GM12878 (cell line): ENCODE results near the gene STAG1. TPM values are rescaled to one million over a fixed set of nuclear protein-coding genes. Genes with fewer than 3 reads are reported as not detected.
A peak's percentile ranks its signal among the peaks of the same experiment; 100 is the strongest.

Experiments used
- ATAC-seq: fragments of 200-7000 bp; cut with Tn5 transposase; 3 replicates; pipeline ENCODE4 v1.9.1; 2020; ENCODE audit warnings: mild to moderate bottlenecking, moderate library complexity
- BruUV-seq: library from RNA; stranded (reverse); fragments of 400-500 nt; replicated peaks from 2 replicates; lab custom pipeline; 2021; lab: Mats Ljungman, UMichigan
- CTCF ChIA-PET: fragments of 300-600 bp; sonication (Branson Sonifier 250); formaldehyde crosslinking; extraction: SDS; loops from one replicate; lab custom pipeline; 2021; ENCODE audit warnings: inconsistent platforms; lab: Yijun Ruan, JAX
- POLR2A ChIA-PET: fragments of 350-600 bp; formaldehyde crosslinking; extraction: SDS; loops from one replicate; lab custom pipeline; 2021; ENCODE audit warnings: inconsistent platforms; lab: Charles Lee
- RAD21 ChIA-PET: fragments of 300-600 bp; sonication (Branson Sonifier 250); formaldehyde crosslinking; loops from one replicate; lab custom pipeline; 2023; ENCODE audit warnings: antibody characterized with exemption; ENCODE audit not compliant: unreplicated experiment; lab: Charles Lee
- SMC1A ChIA-PET: fragments of 300-600 bp; sonication (Branson Sonifier 250); formaldehyde crosslinking; loops from one replicate; lab custom pipeline; 2023; ENCODE audit not compliant: unreplicated experiment, uncharacterized antibody; lab: Charles Lee
- DNase-seq: peaks from one replicate; pipeline ENCODE4 v3.0.0-alpha.2; 2011; ENCODE audit warnings: low read depth, low spot score
- FAIRE-seq: peaks from 3 replicates; lab custom pipeline; 2011; peaks lifted over from hg19 to GRCh38; lab: Jason Lieb, UNC
- H2AFZ ChIP-seq: 2 replicates; pipeline ENCODE4 v1.6.0; 2011; ENCODE audit warnings: low read depth, low read length, control low read depth; ENCODE audit not compliant: control insufficient read depth
- H3K27ac ChIP-seq: 2 replicates; pipeline ENCODE4 v1.5.1; 2011; ENCODE audit warnings: control low read depth; ENCODE audit not compliant: control insufficient read depth, insufficient read depth
- H3K27me3 ChIP-seq, 2 experiments: replicated peaks in 1 of 2; 2 replicates each; pipeline versions ENCODE4 v1.6.0 to v1.6.1; 2011; ENCODE audit warnings: low read length in 1 of 2; ENCODE audit not compliant: control insufficient read depth in 2 of 2, insufficient read depth in 2 of 2
- H3K36me3 ChIP-seq, 2 experiments: 2 replicates each; pipeline ENCODE4 v1.5.1; 2011; ENCODE audit warnings: low read length in 1 of 2; ENCODE audit not compliant: control insufficient read depth in 2 of 2, insufficient read depth in 2 of 2
- H3K4me1 ChIP-seq: 2 replicates; pipeline ENCODE4 v1.6.1; 2011; ENCODE audit warnings: mild to moderate bottlenecking, low read length, moderate library complexity, mixed read lengths; ENCODE audit not compliant: control insufficient read depth, insufficient read depth
- H3K4me2 ChIP-seq: 2 replicates; pipeline ENCODE4 v1.6.0; 2011; ENCODE audit warnings: control low read depth; ENCODE audit not compliant: control insufficient read depth, insufficient read depth
- H3K4me3 ChIP-seq: fragments of 200-600 bp; sonication (generic); 2 replicates; pipeline ENCODE4 v1.5.1; 2016
- H3K79me2 ChIP-seq: 2 replicates; pipeline ENCODE4 v1.6.0; 2011; ENCODE audit warnings: low read length; ENCODE audit not compliant: control insufficient read depth, insufficient read depth
- H3K9ac ChIP-seq: 2 replicates; pipeline ENCODE4 v1.8.0; 2011; ENCODE audit warnings: low read length, control low read depth, mixed read lengths; ENCODE audit not compliant: control insufficient read depth, insufficient read depth
- H3K9me3 ChIP-seq: replicated peaks from 3 replicates; pipeline ENCODE4 v1.5.1; 2011; ENCODE audit warnings: mild to moderate bottlenecking, low read length; ENCODE audit not compliant: control insufficient read depth, insufficient read depth
- H4K20me1 ChIP-seq: 2 replicates; pipeline ENCODE4 v1.6.0; 2011; ENCODE audit not compliant: control insufficient read depth, insufficient read depth
- BRCA1 ChIP-seq: IDR thresholded peaks from 2 replicates; pipeline ENCODE4 v1.6.1; 2011; ENCODE audit warnings: low read depth, low read length, improper control_type of control experiment
- MXI1 ChIP-seq: fragments of 150-350 bp; IDR thresholded peaks from 2 replicates; pipeline ENCODE4 v1.6.1; 2011; ENCODE audit warnings: low read depth, mild to moderate bottlenecking, inconsistent platforms, low read length, improper control_type of control experiment
- RAD21 ChIP-seq: IDR thresholded peaks from 2 replicates; pipeline ENCODE4 v1.6.1; 2011; ENCODE audit warnings: mild to moderate bottlenecking, low read depth, low read length, moderate library complexity; ENCODE audit not compliant: insufficient read depth
- SMC3 ChIP-seq: IDR thresholded peaks from 2 replicates; pipeline ENCODE4 v1.6.1; 2011; ENCODE audit warnings: low read length, improper control_type of control experiment, borderline replicate concordance
- TARDBP ChIP-seq: IDR thresholded peaks from 2 replicates; pipeline ENCODE4 v1.6.1; 2016; ENCODE audit warnings: borderline replicate concordance
- in situ Hi-C: fragments of 300-500 bp; cut with MboI; formaldehyde crosslinking; loops from 9 replicates; pipeline ENCODE4 v1.14.3; 2018; ENCODE audit warnings: mixed read lengths
- intact Hi-C: fragments of 100-400 bp; cut with micrococcal nuclease; formaldehyde crosslinking; loops from one replicate; pipeline ENCODE4 v1.14.2; 2022; ENCODE audit not compliant: unreplicated experiment
- polyA plus RNA-seq, 11 experiments: library from polyadenylated mRNA; depleted of rRNA in 4 of 11; unstranded in 6 of 11; stranded (reverse) in 5 of 11; fragments of >200 nt; fragmentation: Nextera tagmentation in 4 of 11; fragmentation: Illumina TruSeq in 1 of 11; extraction: Ambion mirVana in 4 of 11; extraction: Trizol in 1 of 11; gene quantifications; 1 replicate in 1 of 11; 2 replicates in 10 of 11; pipeline versions ENCODE4 v1.2.1 to v1.2.3, GENCODE V29; 2011 to 2016; ENCODE audit warnings: inconsistent platforms in 2 of 11, missing spikeins in 2 of 11, low read depth in 1 of 11
- total RNA-seq, 4 experiments: library from RNA; depleted of rRNA in 3 of 4; stranded (reverse); fragments of >200 nt in 3 of 4; fragmentation: Illumina TruSeq in 1 of 4; extraction: Trizol in 1 of 4; gene quantifications; 2 replicates each; pipeline versions ENCODE4 v1.2.1 to v1.2.3, GENCODE V29; 2013 to 2021
- TF ChIP-seq, protein P1 (sequence below): fragments of 450-650 bp; formaldehyde crosslinking; IDR thresholded peaks from 2 replicates; pipeline ENCODE4 v1.4.0; 2020; ENCODE audit warnings: mild to moderate bottlenecking, moderate library complexity
- TF ChIP-seq, protein P2 (sequence below): IDR thresholded peaks from 2 replicates; pipeline ENCODE4 v1.6.1; 2012; ENCODE audit warnings: low read depth, low read length, improper control_type of control experiment

STAG1 gene
- total and polyA plus RNA-seq, 10 of the 15 experiments (the other 5 are each of a cell fraction or from before 2014, with no cell fraction given) = 4.4 to 30.1 (median 20.2) TPM

DNA sequence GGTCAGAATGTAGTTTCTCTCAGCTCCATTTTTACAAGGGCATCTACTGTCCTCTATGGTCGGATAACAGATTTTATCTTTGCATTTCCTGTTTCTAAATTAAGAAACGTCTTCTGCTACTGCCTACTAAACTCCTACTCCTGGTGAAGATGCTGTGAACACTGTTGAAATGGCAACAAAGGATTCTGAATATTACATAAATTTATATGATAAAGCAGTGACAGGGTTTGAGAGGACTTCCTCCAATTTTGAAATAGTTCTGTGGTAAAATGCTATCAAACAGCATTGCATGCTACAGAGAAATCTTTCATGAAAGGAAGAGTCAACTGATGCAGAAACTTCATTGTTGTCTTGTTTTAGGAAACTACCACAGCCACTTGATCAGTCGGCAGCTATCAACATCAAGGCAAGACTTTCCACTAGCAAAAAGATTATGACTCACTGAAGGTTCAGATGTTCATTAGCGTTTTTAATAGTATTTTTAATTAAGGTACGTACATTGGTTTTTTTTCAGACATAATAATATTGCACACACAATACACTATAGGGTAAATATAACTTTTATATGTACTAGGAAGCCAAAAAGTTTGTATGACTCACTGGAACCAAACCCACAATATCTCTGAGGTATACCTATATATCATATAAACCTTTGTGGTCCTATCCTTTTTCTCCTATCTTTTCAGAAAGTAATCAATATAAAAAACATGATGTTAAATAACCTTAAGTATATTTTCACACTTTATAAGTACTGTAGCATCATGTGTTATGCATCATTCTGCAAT, 156.1 kb downstream of the STAG1 start (continued):
- TF ChIP-seq MXI1 (no peak), RAD21 (0 out of 2 replicates have a peak, but pooled peaks have one; percentile 11), BRCA1 (no peak), SMC3 (no peak), TARDBP (no peak)
- TF ChIP-seq, protein P1, sequence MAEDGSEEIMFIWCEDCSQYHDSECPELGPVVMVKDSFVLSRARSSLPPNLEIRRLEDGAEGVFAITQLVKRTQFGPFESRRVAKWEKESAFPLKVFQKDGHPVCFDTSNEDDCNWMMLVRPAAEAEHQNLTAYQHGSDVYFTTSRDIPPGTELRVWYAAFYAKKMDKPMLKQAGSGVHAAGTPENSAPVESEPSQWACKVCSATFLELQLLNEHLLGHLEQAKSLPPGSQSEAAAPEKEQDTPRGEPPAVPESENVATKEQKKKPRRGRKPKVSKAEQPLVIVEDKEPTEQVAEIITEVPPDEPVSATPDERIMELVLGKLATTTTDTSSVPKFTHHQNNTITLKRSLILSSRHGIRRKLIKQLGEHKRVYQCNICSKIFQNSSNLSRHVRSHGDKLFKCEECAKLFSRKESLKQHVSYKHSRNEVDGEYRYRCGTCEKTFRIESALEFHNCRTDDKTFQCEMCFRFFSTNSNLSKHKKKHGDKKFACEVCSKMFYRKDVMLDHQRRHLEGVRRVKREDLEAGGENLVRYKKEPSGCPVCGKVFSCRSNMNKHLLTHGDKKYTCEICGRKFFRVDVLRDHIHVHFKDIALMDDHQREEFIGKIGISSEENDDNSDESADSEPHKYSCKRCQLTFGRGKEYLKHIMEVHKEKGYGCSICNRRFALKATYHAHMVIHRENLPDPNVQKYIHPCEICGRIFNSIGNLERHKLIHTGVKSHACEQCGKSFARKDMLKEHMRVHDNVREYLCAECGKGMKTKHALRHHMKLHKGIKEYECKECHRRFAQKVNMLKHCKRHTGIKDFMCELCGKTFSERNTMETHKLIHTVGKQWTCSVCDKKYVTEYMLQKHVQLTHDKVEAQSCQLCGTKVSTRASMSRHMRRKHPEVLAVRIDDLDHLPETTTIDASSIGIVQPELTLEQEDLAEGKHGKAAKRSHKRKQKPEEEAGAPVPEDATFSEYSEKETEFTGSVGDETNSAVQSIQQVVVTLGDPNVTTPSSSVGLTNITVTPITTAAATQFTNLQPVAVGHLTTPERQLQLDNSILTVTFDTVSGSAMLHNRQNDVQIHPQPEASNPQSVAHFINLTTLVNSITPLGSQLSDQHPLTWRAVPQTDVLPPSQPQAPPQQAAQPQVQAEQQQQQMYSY (CRISPR knock-in tag) = no peak
- TF ChIP-seq, all 136 proteins: peak for 3

DNA sequence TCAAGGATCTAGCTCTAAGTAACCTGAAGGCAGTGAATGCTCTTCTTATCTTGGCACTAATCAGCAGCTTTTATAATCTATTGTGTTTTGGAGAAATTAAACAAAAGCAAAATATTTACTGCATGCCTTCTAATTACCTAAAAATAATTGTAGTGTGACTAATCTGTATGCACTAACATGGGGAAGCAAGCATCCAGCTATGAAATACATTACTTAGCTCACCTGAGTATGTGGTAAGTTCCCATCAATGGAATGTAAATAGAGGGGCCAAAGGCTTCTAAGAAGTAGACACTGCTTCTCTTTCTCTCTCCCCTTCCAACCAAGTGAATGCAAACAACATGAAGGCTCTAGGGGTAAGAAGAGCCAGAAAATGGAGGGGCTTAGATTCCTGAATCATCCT, 165.6 kb downstream of the STAG1 start:
- BruUV-seq = no TSS peak
- Histone ChIP-seq H3K36me3 (no peaks in the 10 kb centered on the region; a peak in 2 of 4 replicates), H3K4me2 (no peak overlapping the region), H3K4me3 (no peak overlapping the region), H3K9ac (no peak overlapping the region), H3K9me3 (no peaks in the 10 kb centered on the region), H4K20me1 (no peaks in the 10 kb centered on the region), H3K4me1 (no peaks in the 10 kb centered on the region), H3K79me2 (no peaks in the 10 kb centered on the region), H3K27me3 (no peaks in the 10 kb centered on the region), H2AFZ (no peak overlapping the region), H3K27ac (no peak overlapping the region)
- ChIA-PET RAD21 (interaction anchor here (0.6 to 1.4 kb wide), 2 partner anchors 51 to 166 kb away, joined by 3 read pairs; no protein-coding TSS in a partner anchor), CTCF (interaction anchor here (0.7 to 1.7 kb wide), 4 partner anchors 12 to 499 kb away, joined by 3 to 7 read pairs (median 4); no protein-coding TSS in a partner anchor), POLR2A (interaction anchor here (0.5 kb wide), 1 partner anchor 25 kb away, joined by 4 read pairs; no protein-coding TSS in a partner anchor), SMC1A (interaction anchor here (0.6 to 1.8 kb wide), 4 partner anchors 11 to 166 kb away, joined by 3 to 5 read pairs (median 4); no protein-coding TSS in a partner anchor)
- no peak for ATAC-seq
- no peak for DNase-seq
- no peak for FAIRE-seq
- intact Hi-C loops = no loop called here
- in situ Hi-C loops = no loop called here
- TF ChIP-seq, protein P2, sequence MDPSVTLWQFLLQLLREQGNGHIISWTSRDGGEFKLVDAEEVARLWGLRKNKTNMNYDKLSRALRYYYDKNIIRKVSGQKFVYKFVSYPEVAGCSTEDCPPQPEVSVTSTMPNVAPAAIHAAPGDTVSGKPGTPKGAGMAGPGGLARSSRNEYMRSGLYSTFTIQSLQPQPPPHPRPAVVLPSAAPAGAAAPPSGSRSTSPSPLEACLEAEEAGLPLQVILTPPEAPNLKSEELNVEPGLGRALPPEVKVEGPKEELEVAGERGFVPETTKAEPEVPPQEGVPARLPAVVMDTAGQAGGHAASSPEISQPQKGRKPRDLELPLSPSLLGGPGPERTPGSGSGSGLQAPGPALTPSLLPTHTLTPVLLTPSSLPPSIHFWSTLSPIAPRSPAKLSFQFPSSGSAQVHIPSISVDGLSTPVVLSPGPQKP = no peak
